ENCODE results near the gene EHF.

Gene EHF

GRCh38 chr11:34647532-34647931 is 26.6 kb downstream of the EHF start:
- no peak for DNase-seq

GRCh38 chr11:34648036-34648435 is 27.1 kb downstream of the EHF start:
- DNase-seq, result no peak

- DNase-seq, result no peak
Observed at GRCh38 chr11:34649597-34649996, 28.7 kb downstream of the EHF start.

GRCh38 chr11:34650528-34650927 is 29.6 kb downstream of the EHF start:
- peak in 2 of 4 experiments; percentile 21 to 36 for DNase-seq

GRCh38 chr11:34651551-34651950 is 30.7 kb downstream of the EHF start:
- no peak for DNase-seq

- DNase-seq, result no peak
Observed at GRCh38 chr11:34652191-34652973, 31.5 kb downstream of the EHF start.

GRCh38 chr11:34653031-34653430 is 32.1 kb downstream of the EHF start:
- no peak for DNase-seq

GRCh38 chr11:34653851-34654482 is 33.1 kb downstream of the EHF start:
- DNase-seq, result no peak

- DNase-seq, result no peak
Observed at GRCh38 chr11:34654483-34655334, 33.8 kb downstream of the EHF start.

GRCh38 chr11:34655335-34656008 is 34.6 kb downstream of the EHF start:
- no peak for DNase-seq

- no peak for DNase-seq
Observed at GRCh38 chr11:34656062-34656720, 35.3 kb downstream of the EHF start.

GRCh38 chr11:34658071-34659015 is 37.5 kb downstream of the EHF start:
- no peak for DNase-seq

GRCh38 chr11:34659096-34659733 is 38.3 kb downstream of the EHF start:
- DNase-seq, result no peak

- DNase-seq, result no peak
Observed at GRCh38 chr11:34665077-34665835, 44.4 kb downstream of the EHF start.

- no peak for DNase-seq
Observed at GRCh38 chr11:34667810-34668582, 47.1 kb downstream of the EHF start.

- DNase-seq, result no peak
Observed at GRCh38 chr11:34668583-34669053, 47.7 kb downstream of the EHF start.

- no peak for DNase-seq
Observed at GRCh38 chr11:34669458-34669857, 48.6 kb downstream of the EHF start.

GRCh38 chr11:34671117-34671516 is 50.2 kb downstream of the EHF start:
- DNase-seq, result no peak

GRCh38 chr11:34671946-34672345 is 51.1 kb downstream of the EHF start:
- no peak for DNase-seq
